A549 (cell line): ENCODE results near the gene IRF6.

Experiments used
- POLR2A ChIP-seq: IDR thresholded peaks from 2 replicates; pipeline ENCODE4 v1.6.1; 2012; ENCODE audit warnings: mild to moderate bottlenecking, low read length
- TF ChIP-seq, protein P1 (sequence below): fragments of 200-600 bp; sonication (generic); IDR thresholded peaks from 2 replicates; pipeline ENCODE4 v1.6.1; 2016; ENCODE audit warnings: antibody characterized with exemption, mild to moderate bottlenecking, moderate library complexity

DNA sequence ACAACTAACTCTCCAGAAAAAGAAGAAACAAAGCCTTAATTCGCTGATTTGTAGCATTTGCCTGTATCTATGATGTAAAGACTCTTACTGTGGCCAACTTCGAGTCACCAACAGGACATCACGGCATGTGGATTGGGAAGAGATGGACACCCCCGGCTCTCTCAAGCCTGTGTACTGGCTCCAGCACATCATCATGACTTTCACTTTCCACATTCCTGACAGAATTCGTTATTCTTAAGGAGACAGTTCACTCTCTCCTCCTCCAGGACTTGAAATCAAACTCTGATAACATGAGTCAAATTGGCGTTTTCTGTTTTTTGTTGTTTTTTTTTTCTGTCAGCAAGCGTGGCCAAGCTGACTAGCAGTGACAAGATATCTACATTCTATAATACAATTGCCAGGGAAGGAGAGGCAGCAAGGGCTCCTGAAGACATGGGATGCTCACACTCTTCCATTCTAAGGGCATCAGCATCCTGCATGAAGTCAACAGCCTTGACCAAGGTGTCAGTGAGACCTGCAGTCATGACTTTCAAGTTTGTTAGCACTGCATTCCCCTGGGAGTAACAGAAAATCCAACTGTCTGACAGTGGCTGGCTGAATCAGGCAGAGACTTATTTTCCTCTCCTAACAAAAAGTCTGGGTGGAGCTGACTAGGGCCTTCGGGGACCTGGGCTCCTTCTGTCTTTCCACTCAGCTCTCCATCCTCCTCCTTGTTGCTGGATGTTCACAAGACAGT is 63.4 kb downstream of the IRF6 start:
- no peak for TF ChIP-seq POLR2A
- TF ChIP-seq, protein P1, sequence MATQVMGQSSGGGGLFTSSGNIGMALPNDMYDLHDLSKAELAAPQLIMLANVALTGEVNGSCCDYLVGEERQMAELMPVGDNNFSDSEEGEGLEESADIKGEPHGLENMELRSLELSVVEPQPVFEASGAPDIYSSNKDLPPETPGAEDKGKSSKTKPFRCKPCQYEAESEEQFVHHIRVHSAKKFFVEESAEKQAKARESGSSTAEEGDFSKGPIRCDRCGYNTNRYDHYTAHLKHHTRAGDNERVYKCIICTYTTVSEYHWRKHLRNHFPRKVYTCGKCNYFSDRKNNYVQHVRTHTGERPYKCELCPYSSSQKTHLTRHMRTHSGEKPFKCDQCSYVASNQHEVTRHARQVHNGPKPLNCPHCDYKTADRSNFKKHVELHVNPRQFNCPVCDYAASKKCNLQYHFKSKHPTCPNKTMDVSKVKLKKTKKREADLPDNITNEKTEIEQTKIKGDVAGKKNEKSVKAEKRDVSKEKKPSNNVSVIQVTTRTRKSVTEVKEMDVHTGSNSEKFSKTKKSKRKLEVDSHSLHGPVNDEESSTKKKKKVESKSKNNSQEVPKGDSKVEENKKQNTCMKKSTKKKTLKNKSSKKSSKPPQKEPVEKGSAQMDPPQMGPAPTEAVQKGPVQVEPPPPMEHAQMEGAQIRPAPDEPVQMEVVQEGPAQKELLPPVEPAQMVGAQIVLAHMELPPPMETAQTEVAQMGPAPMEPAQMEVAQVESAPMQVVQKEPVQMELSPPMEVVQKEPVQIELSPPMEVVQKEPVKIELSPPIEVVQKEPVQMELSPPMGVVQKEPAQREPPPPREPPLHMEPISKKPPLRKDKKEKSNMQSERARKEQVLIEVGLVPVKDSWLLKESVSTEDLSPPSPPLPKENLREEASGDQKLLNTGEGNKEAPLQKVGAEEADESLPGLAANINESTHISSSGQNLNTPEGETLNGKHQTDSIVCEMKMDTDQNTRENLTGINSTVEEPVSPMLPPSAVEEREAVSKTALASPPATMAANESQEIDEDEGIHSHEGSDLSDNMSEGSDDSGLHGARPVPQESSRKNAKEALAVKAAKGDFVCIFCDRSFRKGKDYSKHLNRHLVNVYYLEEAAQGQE = no peak
